ENCODE measurements around the gene DAZAP1.

DNA sequence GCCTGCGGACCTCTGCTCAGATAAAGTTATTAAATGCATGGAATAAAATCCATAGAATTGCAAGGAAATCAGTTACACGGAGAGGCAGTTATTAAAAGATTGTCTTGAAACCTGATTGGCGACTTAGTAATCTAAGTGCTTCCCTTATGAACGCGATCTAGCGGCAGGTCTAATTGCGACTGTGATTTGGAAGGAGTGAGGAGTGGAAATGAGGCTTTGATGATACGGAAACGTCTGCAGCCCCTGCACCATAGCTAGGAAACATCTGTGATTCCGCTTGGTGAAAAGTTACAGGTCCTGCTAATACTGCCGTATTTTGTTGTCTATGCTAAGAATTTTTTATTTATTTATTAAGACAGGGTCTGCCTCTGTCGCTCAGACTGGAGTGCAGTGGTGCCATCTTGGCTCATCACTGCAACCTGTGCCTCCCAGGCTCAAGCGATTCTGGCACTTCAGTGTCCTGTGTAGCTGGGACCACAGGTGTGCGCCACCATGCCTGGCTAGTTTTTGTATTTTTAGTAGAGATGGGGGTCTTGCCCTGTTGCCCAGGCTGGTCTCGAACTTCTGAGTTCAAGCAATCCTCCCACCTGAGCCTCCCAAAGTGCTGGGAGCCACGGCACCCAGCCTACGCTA lies 22.8 kb upstream of the DAZAP1 start:
- TF ChIP-seq, protein P1, sequence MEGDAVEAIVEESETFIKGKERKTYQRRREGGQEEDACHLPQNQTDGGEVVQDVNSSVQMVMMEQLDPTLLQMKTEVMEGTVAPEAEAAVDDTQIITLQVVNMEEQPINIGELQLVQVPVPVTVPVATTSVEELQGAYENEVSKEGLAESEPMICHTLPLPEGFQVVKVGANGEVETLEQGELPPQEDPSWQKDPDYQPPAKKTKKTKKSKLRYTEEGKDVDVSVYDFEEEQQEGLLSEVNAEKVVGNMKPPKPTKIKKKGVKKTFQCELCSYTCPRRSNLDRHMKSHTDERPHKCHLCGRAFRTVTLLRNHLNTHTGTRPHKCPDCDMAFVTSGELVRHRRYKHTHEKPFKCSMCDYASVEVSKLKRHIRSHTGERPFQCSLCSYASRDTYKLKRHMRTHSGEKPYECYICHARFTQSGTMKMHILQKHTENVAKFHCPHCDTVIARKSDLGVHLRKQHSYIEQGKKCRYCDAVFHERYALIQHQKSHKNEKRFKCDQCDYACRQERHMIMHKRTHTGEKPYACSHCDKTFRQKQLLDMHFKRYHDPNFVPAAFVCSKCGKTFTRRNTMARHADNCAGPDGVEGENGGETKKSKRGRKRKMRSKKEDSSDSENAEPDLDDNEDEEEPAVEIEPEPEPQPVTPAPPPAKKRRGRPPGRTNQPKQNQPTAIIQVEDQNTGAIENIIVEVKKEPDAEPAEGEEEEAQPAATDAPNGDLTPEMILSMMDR (IDR thresholded peaks at IDR 0.05): no peak
- no peak for TF ChIP-seq POLR2A (IDR thresholded peaks at IDR 0.05)
